ENCODE data around the gene NARS2. TPM values are rescaled to one million over a fixed set of nuclear protein-coding genes. Genes with fewer than 3 reads are reported as not detected.

The NARS2 gene
- total RNA-seq, 1 donor, result 17.8 TPM

DNA sequence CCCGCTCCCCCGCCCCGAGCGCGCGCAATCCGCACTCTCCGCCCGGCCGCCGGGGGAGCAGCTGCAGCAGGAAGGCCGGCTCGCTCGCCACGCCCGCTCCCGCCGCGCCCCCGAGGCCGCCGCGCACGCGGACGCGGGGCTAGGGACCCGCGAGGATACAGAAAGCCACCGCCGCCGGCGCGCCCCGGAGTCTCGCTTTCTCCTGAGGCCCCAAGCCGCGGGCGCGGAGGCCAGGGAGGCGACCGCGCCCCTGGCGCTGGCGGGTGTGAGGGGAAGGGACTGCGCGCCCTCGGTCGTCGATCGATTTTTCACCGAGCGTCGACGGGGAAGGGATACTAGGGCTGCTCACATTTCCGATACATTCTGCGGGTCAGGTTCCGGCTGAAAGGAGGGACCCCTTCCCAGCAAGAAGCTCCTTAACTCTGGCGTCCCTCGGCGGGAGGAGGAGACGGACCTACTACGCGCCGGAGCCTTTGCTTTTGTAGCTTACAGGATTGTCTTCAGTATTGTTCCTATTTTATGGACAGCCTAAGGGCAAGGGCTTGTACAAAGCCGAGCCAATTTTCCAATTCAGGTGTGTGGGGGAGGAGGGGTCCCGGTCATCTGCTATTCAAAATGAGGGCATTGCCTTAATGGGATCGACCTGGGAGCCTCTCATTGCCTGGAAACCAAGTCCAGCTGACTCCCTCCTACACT lies 156.6 kb downstream of the NARS2 start:
- peak; percentile 52 to 91 (median 85) for DNase-seq (ENCODE audit: low read depth in 2 of 3, low spot score in 2 of 3)

DNA sequence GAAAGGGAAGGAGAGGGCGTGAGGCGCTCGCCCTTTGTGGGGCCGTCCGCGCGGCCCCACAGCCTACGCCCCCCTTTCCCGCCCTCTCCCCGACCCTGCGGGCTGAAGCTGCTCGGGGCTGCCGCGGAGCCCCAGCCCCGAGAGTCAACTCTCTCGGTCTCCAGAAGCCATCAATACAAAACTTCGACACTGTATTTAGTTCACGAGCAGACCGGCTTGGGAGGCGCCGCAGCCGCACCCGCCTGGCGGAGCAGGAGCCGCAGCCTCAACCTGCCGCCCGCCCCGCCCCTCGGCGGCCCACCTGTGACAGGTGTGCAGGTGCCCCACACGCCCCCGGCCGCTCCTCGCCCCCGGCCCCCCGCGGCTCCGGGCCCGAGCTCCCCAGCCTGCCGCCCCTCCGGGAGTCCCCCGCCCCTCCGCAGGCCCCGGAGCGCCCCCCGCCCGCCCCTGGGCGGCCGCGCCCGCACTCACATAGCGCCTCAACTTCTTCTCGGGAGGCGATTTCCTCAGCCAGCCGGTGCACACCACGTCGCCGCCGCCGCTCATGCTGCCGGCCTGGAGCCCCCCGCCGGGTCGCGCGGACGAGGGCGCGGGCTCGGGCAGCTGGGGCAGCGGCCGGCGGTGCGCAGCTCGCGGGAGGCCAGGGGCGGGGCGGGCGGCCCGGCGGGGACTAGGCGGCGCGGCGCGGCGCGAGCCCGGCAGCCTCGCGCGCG lies 157.3 kb downstream of the NARS2 start, which contains the start of gene GAB2:
Gene GAB2, minus strand, starts transcription at position 646 of the 713 bp plus-strand sequence. Its CDS starts 100 bp downstream, at position 546.
- no peak for DNase-seq (ENCODE audit: low read depth in 2 of 3, low spot score in 2 of 3)

DNA sequence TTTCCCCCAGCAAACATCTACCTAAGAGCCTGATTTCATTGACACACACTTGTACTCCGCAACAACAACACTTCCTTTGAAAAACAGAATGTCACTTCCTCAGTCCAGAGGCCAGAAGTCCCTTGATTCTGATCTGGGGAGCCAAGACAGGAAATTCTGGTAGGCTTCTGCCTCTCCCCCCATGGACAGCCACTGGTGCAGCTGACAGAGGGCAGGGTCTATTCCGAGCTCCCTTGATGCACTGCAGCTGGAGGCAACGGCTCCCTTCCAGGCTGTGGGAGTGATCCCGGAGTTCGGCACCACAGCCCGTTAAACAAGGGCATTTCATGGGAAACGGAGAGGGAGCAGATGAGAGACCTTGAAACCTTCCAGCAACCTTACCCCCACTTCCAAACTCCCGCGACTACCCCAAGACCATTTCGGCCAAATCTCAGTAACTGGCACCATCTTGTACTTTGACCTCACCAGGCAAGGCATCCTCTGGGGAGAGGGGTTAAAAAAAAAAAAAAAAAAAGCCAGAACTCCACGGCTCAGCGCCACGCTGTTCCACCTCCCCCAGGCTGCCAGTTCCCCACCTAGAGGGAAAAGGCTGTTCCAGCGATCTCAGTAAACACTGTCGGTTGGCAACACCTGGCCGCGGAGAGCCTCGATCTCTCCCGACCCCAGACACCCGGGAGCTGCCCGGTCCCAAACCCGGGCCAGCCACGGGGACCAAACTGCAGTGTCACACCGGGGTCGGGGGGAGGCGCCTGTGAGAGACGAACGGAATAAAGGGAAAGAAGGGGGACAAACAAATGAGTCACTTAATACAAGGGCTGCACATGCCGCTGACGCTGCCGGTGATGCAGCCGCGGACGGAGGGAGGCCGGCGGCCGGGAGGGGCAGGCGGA lies 158.1 kb downstream of the NARS2 start:
- DNase-seq (ENCODE audit: low read depth in 2 of 3, low spot score in 2 of 3), result peak in 2 of 3 donors; percentile 90 to 93

DNA sequence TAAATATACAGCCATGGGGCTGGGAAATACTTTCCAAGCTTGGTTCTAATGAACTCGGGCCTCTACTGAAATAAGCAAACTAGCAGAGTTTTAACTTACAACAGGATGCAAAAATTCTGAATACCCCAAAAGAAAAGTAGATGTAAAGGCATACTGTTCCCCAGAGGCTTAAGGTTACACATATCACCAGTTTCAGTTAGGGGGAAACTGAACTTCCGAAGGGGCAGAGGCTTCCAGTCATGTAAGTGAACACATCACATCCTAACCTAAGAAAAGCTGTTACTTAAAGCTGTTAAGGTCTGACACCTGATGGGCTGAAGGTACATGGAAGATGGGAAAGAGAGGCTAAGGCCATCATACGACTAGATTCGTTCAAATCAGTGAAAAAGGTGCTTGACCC lies 159.3 kb downstream of the NARS2 start:
- no peak for DNase-seq (ENCODE audit: low read depth in 2 of 3, low spot score in 2 of 3)

DNA sequence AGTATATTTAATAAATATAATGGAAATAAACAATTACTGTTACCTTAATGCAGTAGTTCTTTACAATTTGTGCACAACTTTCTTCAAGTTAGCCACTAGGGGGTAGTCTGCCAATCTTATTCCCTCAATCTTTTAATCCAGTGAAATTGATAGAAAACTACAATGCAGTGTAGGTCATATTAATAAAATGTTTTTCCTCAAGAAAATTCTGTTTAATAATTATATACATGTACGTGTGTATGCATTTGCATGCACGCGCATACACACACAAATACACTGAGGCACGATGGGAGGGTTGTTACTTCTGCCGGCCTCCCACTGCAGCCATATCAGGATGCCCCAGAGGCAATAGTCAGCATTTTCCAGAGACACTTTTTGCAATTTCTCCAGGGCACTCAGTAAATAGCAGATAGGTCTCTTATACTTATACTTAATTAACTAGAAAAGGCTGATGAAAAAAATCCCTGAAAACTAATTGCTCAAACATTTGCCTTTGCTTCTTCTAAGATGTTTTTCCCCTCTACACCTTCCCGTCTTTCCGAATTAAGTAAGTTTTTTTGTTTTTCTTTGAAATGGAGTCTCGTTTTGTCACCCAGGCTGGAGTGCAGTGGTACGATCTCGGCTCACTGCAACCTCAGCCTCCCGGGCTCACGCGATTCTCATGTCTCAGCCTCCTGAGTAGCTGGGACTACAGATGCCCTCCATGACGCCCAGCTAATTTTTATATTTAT lies 160.2 kb downstream of the NARS2 start:
- peak in 1 of 3 donors; percentile 47 for DNase-seq (ENCODE audit: low read depth in 2 of 3, low spot score in 2 of 3)

DNA sequence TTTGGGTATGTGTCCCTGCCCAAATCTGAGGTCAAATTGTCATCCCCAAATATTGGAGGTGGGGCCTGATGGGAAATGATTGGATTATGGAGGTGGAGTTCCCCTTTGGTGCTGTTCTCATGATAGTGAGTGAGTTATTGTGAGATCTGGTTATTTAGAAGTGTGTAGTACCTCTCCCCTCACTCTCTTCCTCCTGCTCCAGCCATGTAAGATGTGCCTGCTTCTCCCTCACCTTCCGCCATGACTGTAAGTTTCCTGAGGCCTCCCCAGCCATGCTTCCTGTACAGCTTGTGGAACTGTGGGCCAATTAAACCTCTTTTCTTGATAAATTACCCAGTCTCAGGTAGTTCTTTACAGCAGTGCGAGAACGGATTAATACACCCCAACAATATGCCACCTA lies 166.0 kb downstream of the NARS2 start:
- no peak for DNase-seq (ENCODE audit: low read depth in 2 of 3, low spot score in 2 of 3)

DNA sequence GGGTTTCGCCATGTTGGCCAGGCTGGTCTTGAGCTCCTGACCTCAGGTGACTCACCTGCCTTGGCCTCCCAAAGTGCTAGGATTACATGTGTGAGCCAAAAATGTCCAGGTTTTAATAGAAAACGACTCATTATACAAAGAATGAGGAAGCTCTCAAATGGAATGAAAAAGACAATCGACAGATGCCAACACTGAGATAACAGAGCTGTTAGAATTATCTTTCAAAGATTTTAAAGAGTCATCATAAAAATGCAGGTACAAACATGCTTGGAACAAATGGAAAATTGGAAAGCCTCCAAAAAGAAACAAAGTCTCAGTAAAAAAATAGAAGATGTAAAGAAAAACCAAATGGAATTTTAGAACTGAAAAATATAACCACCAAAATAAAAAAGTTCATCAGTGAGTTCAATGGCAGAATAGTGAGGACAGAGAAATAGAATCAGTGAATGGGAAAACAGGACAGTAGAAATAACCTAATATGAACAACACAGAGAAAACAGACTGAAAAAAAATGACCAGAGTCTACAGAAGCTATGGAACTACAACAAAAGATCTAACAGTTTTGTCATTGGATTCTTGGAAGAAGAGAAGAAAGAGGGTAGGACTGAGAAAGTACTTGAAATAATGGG lies 168.0 kb downstream of the NARS2 start:
- no peak for DNase-seq (ENCODE audit: low read depth in 2 of 3, low spot score in 2 of 3)

DNA sequence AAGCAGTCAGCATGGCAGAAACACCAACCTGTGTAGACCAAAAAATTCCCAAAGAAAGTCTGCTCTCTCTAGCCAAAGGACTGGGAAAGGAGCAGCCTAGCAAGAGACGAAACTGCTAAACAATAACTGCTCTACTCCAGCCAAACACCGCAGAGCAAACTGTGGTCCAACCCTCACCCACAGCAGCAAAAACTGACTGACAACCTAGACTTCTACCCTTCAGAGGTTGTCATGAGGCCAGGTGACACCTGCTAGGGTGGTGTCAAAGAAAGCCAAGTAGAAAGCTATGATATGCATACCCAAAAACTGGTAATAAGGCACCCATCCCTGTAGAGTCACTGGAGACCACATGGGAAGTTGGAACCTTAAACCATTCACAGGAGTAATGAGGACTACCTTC lies 168.9 kb downstream of the NARS2 start:
- no peak for DNase-seq (ENCODE audit: low read depth in 2 of 3, low spot score in 2 of 3)

DNA sequence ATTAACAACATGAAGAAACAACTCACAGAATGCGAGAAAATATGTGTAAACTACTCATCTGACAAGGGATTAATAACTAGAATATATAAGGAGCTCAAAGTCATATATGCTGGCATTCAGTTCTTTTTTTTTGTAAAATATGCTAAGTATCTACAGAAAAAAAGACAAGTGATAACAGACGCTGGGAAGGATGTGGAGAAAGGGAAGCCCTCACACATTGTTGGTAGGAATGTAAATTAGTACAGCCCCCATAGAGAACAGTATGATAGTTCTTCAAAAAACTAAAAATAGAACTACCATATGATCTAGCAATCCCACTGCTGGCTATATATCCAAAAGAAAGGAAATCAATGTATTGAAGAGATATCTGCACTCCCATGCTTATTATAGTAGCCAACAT lies 170.9 kb downstream of the NARS2 start:
- no peak for DNase-seq (ENCODE audit: low read depth in 2 of 3, low spot score in 2 of 3)

DNA sequence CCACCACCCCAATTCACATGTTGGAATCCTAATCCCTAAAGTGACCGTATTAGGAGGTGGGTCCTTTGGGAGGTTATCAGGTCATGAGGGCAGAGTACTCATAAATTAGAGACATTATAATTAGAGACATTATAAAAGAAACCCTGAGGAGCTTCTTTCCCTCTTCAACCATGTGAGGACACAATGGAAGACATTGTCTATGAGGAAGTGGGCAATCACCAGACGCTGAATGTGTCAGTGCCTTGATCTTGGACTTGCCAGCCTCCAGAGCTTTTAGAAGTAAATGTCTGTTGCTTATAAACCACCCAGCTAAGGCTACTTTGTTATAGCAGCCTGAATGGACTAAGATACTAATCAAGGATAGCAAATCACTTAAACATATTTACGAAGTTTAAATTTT lies 171.8 kb downstream of the NARS2 start:
- DNase-seq (ENCODE audit: low read depth in 2 of 3, low spot score in 2 of 3), result no peak

DNA sequence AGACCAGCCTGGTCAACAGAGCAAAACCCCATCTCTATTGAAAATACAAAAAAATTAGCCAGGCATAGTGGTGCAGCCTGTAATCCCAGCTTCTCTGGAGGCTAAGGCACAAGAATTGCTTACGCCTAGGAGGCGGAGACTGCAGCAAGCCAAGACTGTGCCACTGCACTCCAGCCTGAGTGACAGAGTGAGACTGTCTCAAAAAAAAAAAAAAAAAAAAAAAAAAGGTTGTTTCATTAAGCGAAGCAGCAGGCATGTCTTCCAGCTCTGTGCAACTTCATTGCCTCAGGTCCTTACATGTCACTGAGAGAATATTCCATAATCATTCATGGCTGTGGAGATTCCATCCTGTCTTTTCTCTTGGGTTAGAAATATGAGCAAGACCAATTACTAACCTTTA lies 174.0 kb downstream of the NARS2 start:
- no peak for DNase-seq (ENCODE audit: low read depth in 2 of 3, low spot score in 2 of 3)

DNA sequence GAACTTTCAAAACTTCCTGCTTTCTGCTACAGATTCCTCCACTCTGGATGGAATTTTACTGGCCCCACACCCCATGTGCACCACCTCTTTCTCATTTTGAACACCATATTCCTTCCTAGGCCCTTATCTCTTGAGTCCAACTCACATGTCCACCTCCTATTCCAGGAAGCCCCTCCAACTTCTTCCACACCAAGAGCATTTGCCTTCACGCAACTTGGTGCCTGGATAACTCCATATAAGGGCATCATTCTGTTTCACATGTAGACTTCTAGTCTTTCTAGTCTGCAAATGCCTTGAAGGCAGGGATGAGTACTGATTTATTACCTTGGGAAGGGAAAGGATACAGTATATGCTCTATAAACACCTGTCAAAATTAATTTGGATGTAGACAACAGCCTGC lies 174.5 kb downstream of the NARS2 start:
- DNase-seq (ENCODE audit: low read depth in 2 of 3, low spot score in 2 of 3), result no peak

DNA sequence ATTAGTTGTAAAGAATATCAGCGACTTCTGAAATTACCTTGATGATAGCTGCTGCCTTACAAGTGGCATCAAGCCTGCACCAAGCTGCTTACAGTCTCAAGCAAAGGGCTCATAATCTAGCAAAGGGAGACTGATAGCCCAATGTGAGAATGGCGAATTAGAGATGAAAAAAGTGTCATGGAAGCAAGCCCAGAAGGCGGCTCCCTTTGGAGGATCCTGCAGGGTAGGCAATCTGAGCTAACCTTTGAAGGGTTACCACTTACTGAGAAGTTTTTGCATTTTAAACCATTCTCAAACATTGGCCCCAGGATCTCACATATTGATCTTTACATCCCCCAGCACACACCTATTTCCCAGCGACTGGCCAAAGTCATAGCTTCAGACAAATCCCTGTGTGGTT lies 175.5 kb downstream of the NARS2 start:
- DNase-seq (ENCODE audit: low read depth in 2 of 3, low spot score in 2 of 3), result no peak

DNA sequence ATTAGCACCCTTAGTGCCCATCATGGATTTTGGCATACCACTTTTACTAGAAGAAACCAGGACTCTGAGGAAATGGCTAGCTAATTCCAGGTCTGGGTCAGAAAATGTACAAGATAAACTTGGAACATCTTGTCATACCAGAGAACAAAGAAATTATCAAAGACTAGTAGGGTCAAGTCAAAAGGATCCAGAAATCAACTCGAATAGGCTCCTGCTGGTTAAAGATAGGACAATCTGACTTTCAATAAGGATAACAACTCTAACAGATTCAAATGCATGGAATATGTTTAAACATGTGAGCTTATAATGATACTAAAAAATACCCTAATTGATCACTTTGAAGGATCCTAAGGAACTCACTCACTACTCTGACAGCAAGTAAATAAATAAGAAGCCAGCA lies 175.9 kb downstream of the NARS2 start:
- DNase-seq (ENCODE audit: low read depth in 2 of 3, low spot score in 2 of 3), result no peak

DNA sequence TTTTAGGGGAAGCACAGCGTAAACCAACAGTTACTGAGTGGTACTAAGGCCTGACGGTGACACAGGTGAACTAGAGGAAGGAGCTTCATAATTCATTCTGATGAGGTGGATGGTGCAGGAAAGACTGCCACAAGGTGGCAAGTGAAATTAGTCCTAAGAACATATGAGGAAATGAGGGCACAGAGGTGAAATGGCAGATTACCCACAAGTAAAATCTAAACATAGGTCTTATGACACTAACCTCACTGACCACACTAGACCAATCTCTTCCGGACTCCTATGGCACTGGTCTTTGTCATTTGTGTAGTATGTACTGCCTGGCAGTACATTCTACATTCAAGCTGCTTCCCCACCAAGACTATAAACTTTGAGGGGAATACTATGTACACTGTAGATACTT lies 177.3 kb downstream of the NARS2 start:
- peak in 2 of 3 donors; percentile 73 to 89 for DNase-seq (ENCODE audit: low read depth in 2 of 3, low spot score in 2 of 3)

DNA sequence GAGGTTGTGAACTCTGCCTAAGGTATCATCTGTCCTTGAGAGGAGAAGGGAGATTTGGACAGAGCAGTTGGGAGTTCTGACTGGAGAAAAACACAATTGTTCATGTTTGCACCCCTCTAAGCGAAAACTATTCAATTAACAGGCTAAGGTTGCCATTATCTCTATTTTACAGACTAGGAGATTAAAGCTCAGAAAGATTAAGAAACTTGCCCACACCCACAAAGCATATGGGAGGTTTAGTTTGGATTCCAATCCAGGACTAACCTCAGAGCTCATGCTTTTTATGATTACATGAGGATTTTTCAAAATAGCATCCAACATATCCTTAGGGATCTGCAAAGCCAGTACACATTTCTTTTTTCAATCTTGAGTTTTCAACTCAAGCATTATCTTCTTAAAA lies 179.1 kb downstream of the NARS2 start:
- no peak for DNase-seq (ENCODE audit: low read depth in 2 of 3, low spot score in 2 of 3)

DNA sequence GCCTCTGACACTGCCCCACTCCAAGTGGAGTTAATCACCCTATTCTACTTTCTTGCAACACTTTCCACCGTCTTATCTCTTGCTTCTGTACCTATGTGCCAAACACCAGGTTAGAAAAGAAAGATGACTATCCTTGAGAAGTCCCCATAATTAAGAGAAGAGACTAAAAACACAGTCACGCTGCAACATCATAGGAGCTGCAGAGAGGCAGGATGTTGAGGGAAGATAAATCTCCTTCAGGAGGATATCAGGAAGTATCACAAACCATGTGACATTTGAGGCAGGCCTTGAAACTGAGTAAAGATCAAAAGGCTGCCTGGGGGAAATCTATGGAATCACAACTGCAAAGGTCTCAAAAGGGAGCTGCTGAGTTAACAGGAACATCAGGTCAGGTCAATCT lies 181.8 kb downstream of the NARS2 start:
- no peak for DNase-seq (ENCODE audit: low read depth in 2 of 3, low spot score in 2 of 3)

DNA sequence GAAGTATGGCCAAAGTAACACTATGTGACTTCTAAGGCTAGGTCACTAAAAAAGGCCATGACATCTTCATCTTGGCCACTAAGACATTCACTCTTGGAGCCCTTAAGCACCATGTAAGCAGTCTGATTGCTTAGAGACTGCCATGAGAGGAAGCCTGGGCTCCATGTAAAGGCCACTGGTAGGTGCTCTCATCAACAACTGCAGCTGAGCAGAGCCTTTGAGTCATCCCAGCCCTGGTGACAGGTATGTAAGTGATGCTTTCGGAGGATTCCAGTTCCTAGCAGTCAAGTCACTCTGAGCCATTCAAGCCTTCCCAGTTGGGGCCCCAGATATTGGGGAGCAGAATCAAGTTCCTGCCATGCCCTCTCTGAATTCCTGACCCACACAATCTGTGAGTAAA lies 183.2 kb downstream of the NARS2 start:
- DNase-seq (ENCODE audit: low read depth in 2 of 3, low spot score in 2 of 3), result no peak

DNA sequence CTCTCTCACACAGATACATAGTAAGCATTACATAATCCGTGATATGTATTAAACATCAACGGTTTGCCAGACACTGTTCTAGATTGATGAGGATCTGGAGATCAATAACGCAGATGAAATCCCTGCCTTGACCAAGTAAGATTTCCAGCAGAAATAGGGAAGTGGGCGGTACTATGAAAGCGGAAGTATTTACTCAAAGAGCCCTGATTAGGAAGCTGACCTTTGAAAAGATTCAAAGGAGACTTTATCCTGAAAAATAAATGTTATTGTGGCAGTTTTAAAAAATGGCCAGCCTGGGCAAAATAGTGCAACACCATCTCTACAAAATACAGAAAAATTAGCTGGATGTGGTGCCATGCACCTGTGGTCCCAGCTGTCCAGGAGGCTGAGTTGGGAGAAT lies 183.9 kb downstream of the NARS2 start:
- no peak for DNase-seq (ENCODE audit: low read depth in 2 of 3, low spot score in 2 of 3)

DNA sequence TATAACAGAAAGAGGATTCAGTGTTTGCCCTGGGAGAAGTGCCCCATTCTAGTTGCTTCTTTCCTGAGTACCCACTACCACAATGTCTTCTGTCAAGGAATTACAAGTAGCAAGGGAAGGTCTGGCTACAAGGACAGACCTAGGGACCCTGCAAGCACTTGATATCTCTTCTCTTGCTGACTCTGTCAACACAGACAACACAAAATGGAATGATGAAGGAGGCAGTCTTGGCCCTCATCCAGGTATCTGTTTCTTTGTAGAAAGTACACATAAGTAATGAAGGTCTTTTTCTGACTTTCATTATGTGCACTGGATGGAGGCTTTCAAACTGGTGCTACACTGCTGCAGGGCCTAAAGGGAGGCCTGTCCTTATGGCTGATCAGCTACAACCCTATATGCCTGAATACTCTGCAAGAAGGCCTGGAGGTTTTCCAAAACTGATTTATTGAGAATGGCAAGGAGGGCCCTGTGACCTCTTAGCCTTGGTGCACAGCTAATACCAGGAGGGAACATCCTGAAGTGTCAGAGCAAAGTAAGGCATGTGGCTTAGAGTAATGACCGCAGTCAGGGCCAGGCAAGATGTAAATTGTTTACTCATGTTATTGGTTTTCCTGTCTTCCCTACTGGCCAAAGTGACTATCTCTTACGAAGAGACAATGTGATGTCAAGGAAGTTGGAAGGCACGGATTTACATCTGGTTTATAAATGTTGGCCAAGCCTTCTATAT lies 188.3 kb downstream of the NARS2 start:
- DNase-seq (ENCODE audit: low read depth in 2 of 3, low spot score in 2 of 3), result no peak
